Activated CD4-positive, alpha-beta T cell treated with anti-CD3 and anti-CD28 coated beads, Interleukin-2, Interleukin-4, amounts not matched to agents 100 ng/mL and 50 ng/mL, durations not matched to agents 16 hours and 8 hours (primary cell): ENCODE measurements around the gene HERC3.
A peak's percentile ranks its signal among the peaks of the same experiment; 100 is the strongest.
"Not testable (repeated sequence)": the region's sequence is repeated elsewhere in the genome, so short reads cannot be mapped to it uniquely, and the experiment has no call there.

Source experiments
- DNase-seq: peaks from one replicate; pipeline ENCODE4 v3.0.0-alpha.2; 2020; ENCODE audit warnings: low spot score

Gene HERC3

DNA sequence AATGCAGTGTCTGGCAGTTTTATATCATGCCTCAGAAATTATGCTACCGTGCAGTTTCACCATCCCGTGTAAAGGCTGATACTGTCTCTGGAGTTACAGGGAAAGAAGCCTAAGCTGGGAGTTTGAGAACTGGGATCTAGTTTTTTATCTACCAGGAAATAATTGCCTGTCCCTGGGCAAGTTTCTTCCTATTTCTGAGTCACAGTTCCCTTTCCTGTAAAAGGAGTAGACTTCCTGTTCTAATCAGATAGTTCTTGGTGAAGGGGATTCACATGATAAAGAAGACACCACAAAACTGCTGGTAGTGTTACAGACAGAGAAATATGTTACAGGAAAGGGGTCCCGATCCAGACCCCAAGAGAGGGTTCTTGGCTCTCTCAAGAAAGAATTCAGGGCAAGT, 17.1 kb downstream of the HERC3 start:
- DNase-seq: no peak

DNA sequence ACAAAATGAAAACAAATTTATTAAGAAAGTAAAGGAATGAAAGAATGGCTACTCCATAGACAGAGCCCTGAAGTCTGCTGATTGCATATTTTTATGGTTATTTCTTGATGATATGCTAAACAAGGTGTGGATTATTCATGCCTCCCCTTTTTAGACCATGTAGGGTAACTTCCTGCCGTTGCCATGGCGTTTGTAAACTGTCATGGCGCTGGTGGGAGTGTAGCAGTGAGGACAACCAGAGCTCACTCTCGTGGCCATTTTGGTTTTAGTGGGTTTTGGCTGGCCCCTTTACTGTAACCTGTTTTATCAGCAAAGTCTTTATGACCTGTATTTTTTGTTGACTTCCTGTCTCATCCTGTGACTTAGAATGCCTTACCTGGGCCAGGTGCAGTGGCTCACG, 17.5 kb downstream of the HERC3 start:
- DNase-seq: not testable (repeated sequence)

- DNase-seq: no peak
Observed at GRCh38 chr4:88610771-88611170, 18.5 kb downstream of the HERC3 start.

- DNase-seq: peak; percentile 44
Observed at GRCh38 chr4:88613417-88613875, 21.2 kb downstream of the HERC3 start.

- no peak for DNase-seq
Observed at GRCh38 chr4:88614058-88614457, 21.8 kb downstream of the HERC3 start.

GRCh38 chr4:88616275-88617150, 24.2 kb downstream of the HERC3 start:
- DNase-seq: no peak

DNA sequence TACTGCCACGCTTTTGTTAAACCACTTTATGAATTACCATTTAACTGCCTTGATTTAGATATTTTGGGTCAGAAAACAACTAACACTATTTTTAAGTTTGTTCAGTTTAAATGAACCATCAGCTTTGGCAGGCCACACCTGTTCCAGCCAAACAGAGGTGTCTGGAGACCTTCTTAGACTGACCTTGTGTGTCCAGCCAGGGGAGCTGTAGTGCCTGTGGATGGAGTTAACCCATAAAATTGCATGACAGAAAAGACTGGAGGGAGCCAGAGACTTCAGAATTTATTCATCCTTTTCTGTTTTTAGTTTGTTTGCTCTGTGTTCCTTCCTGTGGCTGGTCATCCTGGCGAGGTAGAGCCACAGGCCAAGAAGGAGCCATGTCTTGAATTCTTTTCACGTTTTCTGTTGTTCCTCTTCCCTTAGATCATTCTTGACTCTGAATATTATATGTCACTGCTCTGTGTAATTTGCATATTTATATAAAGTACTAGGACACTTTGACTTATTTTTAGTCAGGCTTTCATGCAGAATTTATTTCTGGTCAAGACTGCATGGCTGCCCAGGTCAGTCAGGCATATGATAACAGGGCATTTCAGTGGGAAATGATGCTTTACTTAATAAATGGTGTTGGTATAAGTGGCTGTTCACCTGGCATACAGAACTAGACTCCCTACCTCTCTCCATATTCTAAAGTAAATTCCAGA, 26.7 kb downstream of the HERC3 start:
- DNase-seq: no peak

GRCh38 chr4:88619971-88620370, 27.7 kb downstream of the HERC3 start:
- DNase-seq: no peak

DNA sequence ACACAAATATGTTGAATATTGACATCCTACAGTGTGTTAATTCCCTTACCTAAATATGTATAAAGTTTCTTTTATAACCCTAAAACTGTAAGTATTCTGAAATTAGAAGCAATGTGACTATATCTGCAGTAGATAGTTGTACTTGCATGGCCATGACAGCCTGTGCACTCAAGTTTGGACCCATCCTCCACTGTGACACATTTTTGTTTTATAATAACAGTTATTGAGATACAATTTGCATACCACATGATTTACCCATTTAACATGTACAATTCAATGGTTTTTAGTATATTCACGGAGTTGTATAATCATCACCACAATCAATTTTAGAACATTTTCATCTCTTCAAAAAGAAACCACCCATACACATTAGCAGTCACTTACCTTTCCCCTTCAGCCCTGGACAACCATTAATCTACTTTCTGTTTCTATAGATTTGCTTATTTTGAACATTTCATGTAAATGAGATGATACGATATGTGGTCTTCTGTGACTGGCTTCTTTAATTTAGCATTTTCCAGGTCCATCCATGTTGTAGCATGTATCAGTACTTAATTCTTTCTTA, 29.6 kb downstream of the HERC3 start:
- no peak for DNase-seq

DNA sequence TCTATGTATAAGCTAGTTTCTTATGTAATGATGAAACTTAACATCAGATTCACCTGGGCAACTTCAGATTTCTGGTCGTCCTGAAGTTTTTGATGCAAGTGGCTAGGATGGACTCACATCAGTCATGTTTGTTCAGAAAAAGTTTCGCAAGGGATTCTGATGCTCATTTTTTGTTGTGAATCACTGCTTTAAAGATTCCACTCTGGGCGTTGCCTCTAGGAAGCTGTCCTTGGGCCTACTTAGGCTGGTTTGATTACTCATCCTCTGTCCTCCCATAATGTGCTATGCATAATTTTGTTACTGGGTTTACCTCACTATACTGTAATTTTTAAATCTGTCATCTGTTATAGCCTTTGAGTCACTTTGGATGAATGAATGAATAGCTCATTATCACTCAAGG, 30.8 kb downstream of the HERC3 start:
- no peak for DNase-seq

- DNase-seq: no peak
Observed at GRCh38 chr4:88628746-88629145, 36.5 kb downstream of the HERC3 start.

DNA sequence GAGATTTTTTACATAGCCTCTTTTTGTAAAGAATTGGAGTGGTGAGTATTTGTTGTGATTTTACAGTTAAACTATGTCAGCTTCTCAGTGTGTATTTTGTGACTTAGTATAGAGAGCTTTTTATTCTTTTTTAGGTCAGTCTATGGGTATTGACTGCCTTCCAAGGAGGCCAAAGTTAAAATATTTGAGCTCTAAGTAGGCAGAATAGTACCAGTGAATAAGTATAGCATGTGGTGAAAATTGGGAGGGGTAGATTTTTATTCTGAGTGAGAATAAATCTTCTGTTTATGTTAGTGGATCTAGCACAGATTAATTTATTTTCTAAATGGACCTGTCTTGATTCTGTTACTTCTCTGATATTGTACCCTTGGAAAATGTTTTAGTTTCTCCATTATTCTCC, 37.5 kb downstream of the HERC3 start:
- no peak for DNase-seq

- peak; percentile 15 for DNase-seq
Observed at GRCh38 chr4:88630756-88631155, 38.5 kb downstream of the HERC3 start.

DNA sequence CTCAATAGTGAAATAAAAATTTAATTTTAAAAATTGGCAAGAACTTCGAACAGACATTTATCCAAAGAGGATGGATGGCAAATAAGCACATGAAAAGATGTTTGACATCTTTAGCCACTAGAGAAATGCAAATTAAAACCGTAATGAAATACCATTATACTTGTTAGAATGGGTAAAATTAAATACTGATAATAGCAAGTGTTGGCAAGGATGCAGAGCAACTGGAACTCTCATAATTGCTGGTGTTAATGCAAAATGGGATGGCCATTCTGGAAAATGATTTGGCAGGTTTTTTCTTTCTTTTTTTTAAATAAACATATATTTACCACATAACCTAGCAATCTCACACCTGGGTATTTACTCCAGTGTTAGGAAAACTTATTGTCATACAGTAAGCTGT, 51.7 kb downstream of the HERC3 start:
- DNase-seq: no peak

- DNase-seq: no peak
Observed at GRCh38 chr4:88645994-88646393, 53.7 kb downstream of the HERC3 start.

- no peak for DNase-seq
Observed at GRCh38 chr4:88646528-88647280, 54.4 kb downstream of the HERC3 start.

GRCh38 chr4:88649716-88650115, 57.4 kb downstream of the HERC3 start:
- no peak for DNase-seq

- no peak for DNase-seq
Observed at GRCh38 chr4:88653371-88653946, 61.2 kb downstream of the HERC3 start.

GRCh38 chr4:88655226-88655625, 62.9 kb downstream of the HERC3 start:
- no peak for DNase-seq

DNA sequence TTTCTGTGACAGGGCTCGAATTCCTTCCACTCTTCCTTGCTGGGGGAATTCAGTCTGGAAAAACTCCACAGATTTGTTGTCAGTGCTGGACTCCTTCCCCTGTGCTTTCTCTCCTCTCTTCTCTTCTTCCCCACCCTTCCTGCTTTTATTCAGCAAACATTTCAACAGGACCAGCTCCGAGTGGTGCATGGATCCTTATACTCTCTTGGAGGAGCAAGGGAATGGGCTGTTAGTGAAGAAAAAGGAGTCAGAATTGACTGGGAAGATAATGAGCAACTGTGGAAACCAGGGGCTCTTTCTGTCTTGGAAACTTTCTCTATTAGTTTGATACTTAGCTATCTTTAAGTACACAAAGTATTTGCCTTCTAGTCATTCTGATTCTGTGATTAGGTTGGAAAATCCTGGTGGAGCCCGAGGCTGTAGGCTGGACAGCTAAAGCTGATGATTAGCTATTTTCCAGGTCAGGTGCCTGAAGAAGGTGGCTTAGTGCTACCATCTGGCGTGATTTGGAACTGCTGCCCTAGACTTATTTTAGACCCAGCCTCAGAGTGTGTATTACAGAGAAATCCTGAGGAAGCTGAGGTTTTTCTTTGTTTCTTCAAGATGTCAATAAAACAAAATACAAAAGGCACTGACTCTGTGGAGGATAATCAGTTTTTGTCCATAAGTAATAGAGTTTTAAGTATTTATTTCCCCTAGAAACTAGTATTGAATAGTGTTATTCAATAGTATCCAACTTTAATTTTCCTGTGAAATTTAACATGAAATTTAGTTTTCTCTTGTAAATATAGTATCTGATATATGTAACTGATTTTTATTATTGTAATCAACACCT, 67.0 kb downstream of the HERC3 start:
- DNase-seq: peak; percentile 17

DNA sequence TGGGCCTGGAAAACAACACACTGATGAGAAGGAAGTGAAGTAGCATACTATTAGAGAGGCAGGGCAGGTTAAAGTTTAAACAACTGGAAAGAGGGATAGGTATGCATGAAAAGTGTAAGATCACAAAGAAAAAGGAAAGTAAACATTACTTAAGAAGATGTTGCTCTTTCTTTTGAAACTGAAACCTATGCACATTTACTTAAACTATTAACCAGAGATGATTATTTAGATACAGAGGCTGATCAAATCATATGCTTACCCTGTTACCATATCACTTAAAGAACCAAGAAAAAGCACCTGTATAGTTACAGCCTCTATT, 67.6 kb downstream of the HERC3 start:
- DNase-seq: no peak
